ENCODE data around the gene CLDN5. TPM values are rescaled to one million over a fixed set of nuclear protein-coding genes. Genes with fewer than 3 reads are reported as not detected.
A peak's percentile ranks its signal among the peaks of the same experiment; 100 is the strongest.

The CLDN5 gene
- total RNA-seq, 1 donor from 2014 or later: 0.69 TPM

- Mint-ChIP-seq H3K27ac (peak overlapping the region; percentile 42), H3K27me3 (ENCODE audit: insufficient read depth, low read depth) (peaks cover 29% of the 10 kb centered on the region), H3K36me3 (no peaks in the 10 kb centered on the region), H3K4me3 (peak overlapping the region; percentile 57), H3K9me3 (no peaks in the 10 kb centered on the region), H3K4me1 (peaks cover 18% of the 10 kb centered on the region)
- H3K79me2 ChIP-seq (ENCODE audit: low read depth): no peaks in the 10 kb centered on the region
- peaks cover 17% of the 10 kb centered on the region for H4K20me1 ChIP-seq (ENCODE audit: low read depth)
- peaks cover 19% of the 10 kb centered on the region for H3F3A ChIP-seq (ENCODE audit: low read depth)
- DNase-seq (ENCODE audit: low spot score): no peak
- TF ChIP-seq EZH2 (IDR thresholded peaks at IDR 0.05) (no peak), EZH2phosphoT487 (IDR thresholded peaks at IDR 0.05) (no peak), CTCF (IDR thresholded peaks at IDR 0.05) (no peak)
- no peak overlapping the region for H2AFZ ChIP-seq (replicated peaks)
- no peak overlapping the region for H3K27ac ChIP-seq
- H3K4me1 ChIP-seq: peaks cover 15% of the 10 kb centered on the region
- H3K4me3 ChIP-seq: no peak overlapping the region
- H3K4me2 ChIP-seq: no peak overlapping the region
- H3K27me3 ChIP-seq: peaks cover 57% of the 10 kb centered on the region
- no peaks in the 10 kb centered on the region for H3K36me3 ChIP-seq
- H3K9ac ChIP-seq: no peak overlapping the region
- H3K9me3 ChIP-seq (ENCODE audit: low read depth): no peaks in the 10 kb centered on the region
These were observed 1.5 kb upstream of the CLDN5 start for GRCh38 chr22:19525666-19526065.

- DNase-seq (ENCODE audit: low spot score): no peak
- no peak for TF ChIP-seq EZH2phosphoT487 (IDR thresholded peaks at IDR 0.05)
- TF ChIP-seq CTCF (IDR thresholded peaks at IDR 0.05): no peak
- TF ChIP-seq EZH2 (IDR thresholded peaks at IDR 0.05): no peak
- Histone ChIP-seq H3F3A (ENCODE audit: low read depth) (peaks cover 19% of the 10 kb centered on the region), H3K4me1 (peaks cover 15% of the 10 kb centered on the region), H3K27me3 (peaks cover 57% of the 10 kb centered on the region), H3K9me3 (ENCODE audit: low read depth) (no peaks in the 10 kb centered on the region), H3K4me2 (peak overlapping the region; percentile 86), H4K20me1 (ENCODE audit: low read depth) (peaks cover 17% of the 10 kb centered on the region), H3K36me3 (no peaks in the 10 kb centered on the region), H3K27ac (no peak overlapping the region), H2AFZ (replicated peaks) (peak overlapping the region; percentile 93), H3K4me3 (peak overlapping the region; percentile 54), H3K9ac (no peak overlapping the region), H3K79me2 (ENCODE audit: low read depth) (no peaks in the 10 kb centered on the region)
- Mint-ChIP-seq H3K4me3 (peak overlapping the region; percentile 82), H3K4me1 (peaks cover 18% of the 10 kb centered on the region), H3K27me3 (ENCODE audit: insufficient read depth, low read depth) (peaks cover 29% of the 10 kb centered on the region), H3K36me3 (no peaks in the 10 kb centered on the region), H3K9me3 (no peaks in the 10 kb centered on the region), H3K27ac (no peak overlapping the region)
These were observed 978 bp upstream of the CLDN5 start for GRCh38 chr22:19525116-19525660.

GRCh38 chr22:19523240-19524169, 705 bp downstream of the CLDN5 start:
- peaks cover 57% of the 10 kb centered on the region for H3K27me3 ChIP-seq
- H3K9me3 ChIP-seq (ENCODE audit: low read depth): no peaks in the 10 kb centered on the region
- H4K20me1 ChIP-seq (ENCODE audit: low read depth): peaks cover 17% of the 10 kb centered on the region
- H3F3A ChIP-seq (ENCODE audit: low read depth): peaks cover 19% of the 10 kb centered on the region
- Mint-ChIP-seq H3K4me3 (peak overlapping the region; percentile 78), H3K27ac (no peak overlapping the region), H3K36me3 (peaks cover under 1% of the 10 kb centered on the region), H3K4me1 (peaks cover 18% of the 10 kb centered on the region), H3K27me3 (ENCODE audit: insufficient read depth, low read depth) (peaks cover 28% of the 10 kb centered on the region), H3K9me3 (no peaks in the 10 kb centered on the region)
- H3K9ac ChIP-seq: no peak overlapping the region
- no peaks in the 10 kb centered on the region for H3K79me2 ChIP-seq (ENCODE audit: low read depth)
- peak; percentile 25 for TF ChIP-seq CTCF (IDR thresholded peaks at IDR 0.05)
- peak; percentile 91 for TF ChIP-seq EZH2 (IDR thresholded peaks at IDR 0.05)
- peak; percentile 66 for TF ChIP-seq EZH2phosphoT487 (IDR thresholded peaks at IDR 0.05)
- peak overlapping the region; percentile 54 for H3K4me3 ChIP-seq
- H3K4me2 ChIP-seq: peak overlapping the region; percentile 86
- H3K36me3 ChIP-seq: no peaks in the 10 kb centered on the region
- no peak overlapping the region for H3K27ac ChIP-seq
- H3K4me1 ChIP-seq: peaks cover 15% of the 10 kb centered on the region
- DNase-seq (ENCODE audit: low spot score): peak; percentile 79
- H2AFZ ChIP-seq (replicated peaks): peak overlapping the region; percentile 93

All from neural progenitor cell (in vitro differentiated cells).